ENCODE data around the gene SLC9A6.

The SLC9A6 gene

GRCh38 chrX:136039968-136040367 lies 54.7 kb downstream of the SLC9A6 start:
- DNase-seq: no peak
- Histone ChIP-seq H3K9me3 (no peaks in the 10 kb centered on the region), H3K4me1 (no peaks in the 10 kb centered on the region), H3K36me3 (no peaks in the 10 kb centered on the region), H3K4me3 (ENCODE audit: low read depth, low read length) (no peak overlapping the region), H3K27me3 (no peaks in the 10 kb centered on the region)
- TF ChIP-seq CTCF (IDR thresholded peaks at IDR 0.05; ENCODE audit: low read depth, low read length): no peak

GRCh38 chrX:136041254-136041812 lies 56.1 kb downstream of the SLC9A6 start:
- no peak for TF ChIP-seq CTCF (IDR thresholded peaks at IDR 0.05; ENCODE audit: low read depth, low read length)

GRCh38 chrX:136045008-136045407 lies 59.8 kb downstream of the SLC9A6 start:
- Histone ChIP-seq H3K4me1 (no peaks in the 10 kb centered on the region), H3K36me3 (no peaks in the 10 kb centered on the region), H3K4me3 (ENCODE audit: low read depth, low read length) (no peak overlapping the region), H3K9me3 (no peaks in the 10 kb centered on the region), H3K27me3 (no peaks in the 10 kb centered on the region)
- DNase-seq: no peak
- no peak for TF ChIP-seq CTCF (IDR thresholded peaks at IDR 0.05; ENCODE audit: low read depth, low read length)

More at GRCh38 chrX:136041254-136041812, 56.1 kb downstream of the SLC9A6 start:
- no peak overlapping the region for H3K4me3 ChIP-seq (ENCODE audit: low read depth, low read length)
- H3K36me3 ChIP-seq: no peaks in the 10 kb centered on the region
- DNase-seq: no peak
- no peaks in the 10 kb centered on the region for H3K9me3 ChIP-seq
- no peaks in the 10 kb centered on the region for H3K27me3 ChIP-seq
- no peaks in the 10 kb centered on the region for H3K4me1 ChIP-seq

GRCh38 chrX:136046295-136047015 lies 61.2 kb downstream of the SLC9A6 start:
- no peaks in the 10 kb centered on the region for H3K27me3 ChIP-seq
- DNase-seq: no peak
- H3K9me3 ChIP-seq: no peaks in the 10 kb centered on the region
- H3K4me3 ChIP-seq (ENCODE audit: low read depth, low read length): no peak overlapping the region
- no peaks in the 10 kb centered on the region for H3K4me1 ChIP-seq
- no peak for TF ChIP-seq CTCF (IDR thresholded peaks at IDR 0.05; ENCODE audit: low read depth, low read length)
- H3K36me3 ChIP-seq: no peaks in the 10 kb centered on the region

- TF ChIP-seq CTCF (IDR thresholded peaks at IDR 0.05; ENCODE audit: low read depth, low read length): no peak
- Histone ChIP-seq H3K9me3 (no peaks in the 10 kb centered on the region), H3K27me3 (no peaks in the 10 kb centered on the region), H3K4me1 (no peaks in the 10 kb centered on the region), H3K4me3 (ENCODE audit: low read depth, low read length) (no peak overlapping the region), H3K36me3 (no peaks in the 10 kb centered on the region)
- DNase-seq: no peak
Measured at GRCh38 chrX:136047016-136047642, 61.9 kb downstream of the SLC9A6 start.

GRCh38 chrX:136047969-136048368 lies 62.7 kb downstream of the SLC9A6 start:
- Histone ChIP-seq H3K27me3 (no peaks in the 10 kb centered on the region), H3K4me3 (ENCODE audit: low read depth, low read length) (no peak overlapping the region), H3K36me3 (no peaks in the 10 kb centered on the region), H3K9me3 (no peaks in the 10 kb centered on the region), H3K4me1 (no peaks in the 10 kb centered on the region)
- no peak for TF ChIP-seq CTCF (IDR thresholded peaks at IDR 0.05; ENCODE audit: low read depth, low read length)
- DNase-seq: no peak
